OCI-LY7 (cell line): ENCODE measurements around the gene NID2. TPM values are rescaled to one million over a fixed set of nuclear protein-coding genes. Genes with fewer than 3 reads are reported as not detected.

Experiments
- BruUV-seq: library from RNA; stranded (reverse); fragments of 400-500 nt; replicated peaks from 2 replicates; lab custom pipeline; 2021; lab: Mats Ljungman, UMichigan
- CTCF ChIA-PET: fragments of 300-600 bp; sonication (Branson Sonifier 250); formaldehyde crosslinking; loops from one replicate; lab custom pipeline; 2022; ENCODE audit warnings: antibody characterized with exemption; ENCODE audit not compliant: unreplicated experiment; lab: Charles Lee
- POLR2A ChIA-PET: fragments of 300-600 bp; sonication (Branson Sonifier 250); formaldehyde crosslinking; loops from one replicate; lab custom pipeline; 2022; ENCODE audit warnings: antibody characterized with exemption; lab: Charles Lee
- DNase-seq: peaks from one replicate; pipeline ENCODE4 v3.0.0-alpha.2; 2015; ENCODE audit warnings: low spot score
- H2AFZ ChIP-seq: fragments of 200-600 bp; sonication (generic), shearing (Covaris generic); 2 replicates; pipeline ENCODE4 v1.6.1; 2014; ENCODE audit warnings: mild to moderate bottlenecking, antibody characterized with exemption, low read length, moderate library complexity
- H3K27ac ChIP-seq: fragments of 200-600 bp; sonication (generic); 2 replicates; pipeline ENCODE4 v1.5.1; 2014; ENCODE audit warnings: mixed run types, low read depth, mild to moderate bottlenecking, moderate library complexity, low read length, inconsistent platforms; ENCODE audit not compliant: poor library complexity, severe bottlenecking
- H3K36me3 ChIP-seq: fragments of 200-600 bp; sonication (generic); 2 replicates; pipeline ENCODE4 v1.6.1; 2014; ENCODE audit warnings: mild to moderate bottlenecking, antibody characterized with exemption, low read length, moderate library complexity, mixed read lengths; ENCODE audit not compliant: insufficient read depth
- H3K4me1 ChIP-seq: fragments of 200-600 bp; sonication (generic); 2 replicates; pipeline ENCODE4 v1.5.1; 2014; ENCODE audit warnings: mild to moderate bottlenecking, low read length; ENCODE audit not compliant: insufficient read depth, poor library complexity, severe bottlenecking
- H3K4me2 ChIP-seq: fragments of 200-600 bp; sonication (generic); 2 replicates; pipeline ENCODE4 v1.6.1; 2014; ENCODE audit warnings: mild to moderate bottlenecking, low read length
- H3K4me3 ChIP-seq: fragments of 200-600 bp; sonication (generic); 2 replicates; pipeline ENCODE4 v1.5.1; 2014; ENCODE audit warnings: mild to moderate bottlenecking, low read depth, low read length; ENCODE audit not compliant: poor library complexity, severe bottlenecking
- H3K79me2 ChIP-seq: fragments of 200-600 bp; sonication (generic); 2 replicates; pipeline ENCODE4 v1.6.1; 2016; ENCODE audit warnings: low read depth, mild to moderate bottlenecking, low read length, moderate library complexity, mixed read lengths; ENCODE audit not compliant: insufficient read depth
- H3K9me2 ChIP-seq: fragments of 200-600 bp; sonication (generic); 2 replicates; pipeline ENCODE4 v1.6.1; 2016; ENCODE audit warnings: mild to moderate bottlenecking, low read length, mixed read lengths; ENCODE audit not compliant: insufficient read depth
- H3K9me3 ChIP-seq: fragments of 200-600 bp; sonication (generic); 2 replicates; pipeline ENCODE4 v1.6.1; 2014; ENCODE audit warnings: mild to moderate bottlenecking, mixed run types, low read length, mixed read lengths
- H4K20me1 ChIP-seq: fragments of 200-600 bp; sonication (generic); 2 replicates; pipeline ENCODE4 v1.6.1; 2014; ENCODE audit warnings: mild to moderate bottlenecking, antibody characterized with exemption, low read length, moderate library complexity, mixed read lengths; ENCODE audit not compliant: insufficient read depth
- EZH2phosphoT487 ChIP-seq: fragments of 200-600 bp; sonication (generic); IDR thresholded peaks from 2 replicates; pipeline ENCODE4 v1.6.1; 2018; ENCODE audit warnings: low read depth, borderline replicate concordance, mild to moderate bottlenecking, mixed run types, antibody characterized with exemption, low read length, moderate library complexity, mixed read lengths
- intact Hi-C: fragments of 100-400 bp; cut with micrococcal nuclease; formaldehyde crosslinking; loops from one replicate; pipeline ENCODE4 v1.10.0; 2022; ENCODE audit not compliant: unreplicated experiment
- total RNA-seq, 2 experiments: library from RNA; depleted of rRNA in 1 of 2; stranded (reverse); fragments of >200 nt in 1 of 2; shearing (Covaris generic) in 1 of 2; gene quantifications; 2 replicates each; pipeline ENCODE4 v1.2.3, GENCODE V29; 2014 to 2022
- TF ChIP-seq, protein P1 (sequence below): fragments of 200-600 bp; sonication (generic); conservative IDR thresholded peaks from 2 replicates; pipeline ENCODE4 v1.5.1; 2014; ENCODE audit warnings: mild to moderate bottlenecking, antibody characterized with exemption, low read length, moderate library complexity, mixed read lengths

NID2 gene
- total RNA-seq, 2 experiments from 2014 or later = not detected

DNA sequence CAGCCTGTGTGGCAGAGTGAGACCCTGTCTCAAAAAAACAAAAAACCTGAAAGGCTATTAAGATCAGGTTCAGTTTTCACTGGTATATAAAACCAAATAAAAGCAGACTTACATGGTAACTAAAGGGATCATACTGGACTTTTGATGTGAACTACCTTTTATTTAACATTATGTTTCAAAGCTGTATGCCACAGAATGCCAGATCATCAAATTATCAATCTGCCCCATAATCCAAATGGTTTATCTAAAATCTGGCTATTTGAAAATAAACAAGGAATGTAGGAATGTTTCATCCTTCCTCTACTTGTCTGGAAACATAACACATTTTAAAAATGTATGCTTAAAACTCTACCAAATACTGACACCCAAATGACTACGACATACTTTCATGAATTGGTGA lies 14.2 kb downstream of the NID2 start:
- CTCF ChIA-PET = no interaction called here
- intact Hi-C loops = no loop called here
- TF ChIP-seq, protein P1, sequence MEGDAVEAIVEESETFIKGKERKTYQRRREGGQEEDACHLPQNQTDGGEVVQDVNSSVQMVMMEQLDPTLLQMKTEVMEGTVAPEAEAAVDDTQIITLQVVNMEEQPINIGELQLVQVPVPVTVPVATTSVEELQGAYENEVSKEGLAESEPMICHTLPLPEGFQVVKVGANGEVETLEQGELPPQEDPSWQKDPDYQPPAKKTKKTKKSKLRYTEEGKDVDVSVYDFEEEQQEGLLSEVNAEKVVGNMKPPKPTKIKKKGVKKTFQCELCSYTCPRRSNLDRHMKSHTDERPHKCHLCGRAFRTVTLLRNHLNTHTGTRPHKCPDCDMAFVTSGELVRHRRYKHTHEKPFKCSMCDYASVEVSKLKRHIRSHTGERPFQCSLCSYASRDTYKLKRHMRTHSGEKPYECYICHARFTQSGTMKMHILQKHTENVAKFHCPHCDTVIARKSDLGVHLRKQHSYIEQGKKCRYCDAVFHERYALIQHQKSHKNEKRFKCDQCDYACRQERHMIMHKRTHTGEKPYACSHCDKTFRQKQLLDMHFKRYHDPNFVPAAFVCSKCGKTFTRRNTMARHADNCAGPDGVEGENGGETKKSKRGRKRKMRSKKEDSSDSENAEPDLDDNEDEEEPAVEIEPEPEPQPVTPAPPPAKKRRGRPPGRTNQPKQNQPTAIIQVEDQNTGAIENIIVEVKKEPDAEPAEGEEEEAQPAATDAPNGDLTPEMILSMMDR = no peak
- no peak for TF ChIP-seq EZH2phosphoT487
- no peaks in the 10 kb centered on the region for H3K9me3 ChIP-seq
- no peak overlapping the region for H3K27ac ChIP-seq
- no peaks in the 10 kb centered on the region for H3K79me2 ChIP-seq
- DNase-seq = no peak
- H2AFZ ChIP-seq = no peak overlapping the region
- no peak overlapping the region for H3K4me3 ChIP-seq
- POLR2A ChIA-PET = no interaction called here
- no peak overlapping the region for H3K4me2 ChIP-seq
- H3K4me1 ChIP-seq = no peaks in the 10 kb centered on the region
- no peaks in the 10 kb centered on the region for H4K20me1 ChIP-seq
- BruUV-seq = no TSS peak
- H3K9me2 ChIP-seq = no peaks in the 10 kb centered on the region
- no peaks in the 10 kb centered on the region for H3K36me3 ChIP-seq

DNA sequence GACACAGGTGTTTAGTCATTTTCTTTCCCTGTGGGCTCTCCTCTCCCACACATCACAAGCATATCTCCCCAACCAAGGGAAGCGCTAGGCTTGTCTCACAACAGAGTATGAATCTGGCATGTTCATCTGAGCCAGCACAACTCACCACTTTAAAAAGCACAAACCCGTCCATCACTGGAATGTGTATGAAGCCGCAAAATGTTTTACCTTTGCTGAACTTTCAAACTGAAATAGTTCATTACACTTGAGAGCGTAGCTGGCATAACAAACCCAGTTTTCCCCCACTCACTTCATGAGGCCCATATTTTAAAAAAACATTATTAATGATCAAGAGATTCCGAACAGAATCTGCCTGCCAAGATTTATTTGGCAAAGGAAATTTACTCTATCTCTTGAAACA lies 15.8 kb downstream of the NID2 start:
- Histone ChIP-seq H3K79me2 (no peaks in the 10 kb centered on the region), H3K36me3 (no peaks in the 10 kb centered on the region), H3K4me3 (no peak overlapping the region), H3K9me3 (no peaks in the 10 kb centered on the region), H3K27ac (no peak overlapping the region), H3K4me1 (no peaks in the 10 kb centered on the region), H3K9me2 (no peaks in the 10 kb centered on the region), H3K4me2 (no peak overlapping the region), H2AFZ (no peak overlapping the region), H4K20me1 (no peaks in the 10 kb centered on the region)
- DNase-seq = no peak
- no peak for TF ChIP-seq EZH2phosphoT487
- TF ChIP-seq, protein P1 = no peak
- ChIA-PET POLR2A (no interaction called here), CTCF (no interaction called here)
- intact Hi-C loops = no loop called here
- no TSS peak for BruUV-seq

DNA sequence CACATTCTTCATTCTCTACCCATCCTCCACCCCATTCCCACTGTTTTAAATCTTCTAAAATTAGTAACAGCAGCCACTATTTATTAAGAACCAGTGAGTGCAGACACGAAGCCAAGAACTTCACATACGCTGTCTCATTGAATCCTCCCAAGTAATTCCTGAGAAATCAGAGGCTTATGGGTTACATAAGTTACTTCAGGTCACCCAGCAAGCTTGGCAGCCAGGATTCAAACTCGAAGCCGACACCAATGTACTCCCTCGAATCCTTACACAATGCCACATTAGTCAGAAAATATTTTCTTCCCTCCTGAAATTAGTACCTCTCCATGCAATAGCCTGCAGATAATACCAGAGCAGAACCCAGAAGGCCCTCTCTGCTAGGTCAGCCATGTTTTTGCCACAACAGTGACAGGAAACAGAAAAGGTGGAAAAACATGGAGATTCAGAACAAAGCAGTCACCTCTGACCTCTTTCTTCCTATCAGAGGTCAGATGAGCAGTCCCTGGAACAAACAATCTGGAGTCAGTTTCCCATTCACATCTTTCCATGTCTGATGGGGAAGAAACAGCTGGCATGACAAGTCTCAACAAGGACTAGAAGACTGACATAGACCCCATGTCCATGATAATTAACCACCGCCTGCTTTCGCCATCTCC lies 16.4 kb downstream of the NID2 start:
- no TSS peak for BruUV-seq
- no peak overlapping the region for H2AFZ ChIP-seq
- no peak overlapping the region for H3K4me2 ChIP-seq
- no peaks in the 10 kb centered on the region for H3K36me3 ChIP-seq
- DNase-seq = no peak
- no peak for TF ChIP-seq EZH2phosphoT487
- TF ChIP-seq, protein P1 = no peak
- H4K20me1 ChIP-seq = no peaks in the 10 kb centered on the region
- H3K27ac ChIP-seq = no peak overlapping the region
- no peaks in the 10 kb centered on the region for H3K9me2 ChIP-seq
- ChIA-PET POLR2A (interaction anchor here (0.5 to 1.5 kb wide), 2 partner anchors 9 to 15 kb away, joined by 4 to 10 read pairs; no protein-coding TSS in a partner anchor), CTCF (no interaction called here)
- H3K4me1 ChIP-seq = no peaks in the 10 kb centered on the region
- H3K79me2 ChIP-seq = no peaks in the 10 kb centered on the region
- no peak overlapping the region for H3K4me3 ChIP-seq
- intact Hi-C loops = no loop called here
- no peaks in the 10 kb centered on the region for H3K9me3 ChIP-seq
